HG02885 (cell line): Measurements from ENCODE around the gene GPBAR1.

Experiments
- ATAC-seq: cut with Tn5 transposase; IDR thresholded peaks from one replicate; pipeline ENCODE4 v1.9.1; 2021; ENCODE audit warnings: mild to moderate bottlenecking; ENCODE audit not compliant: unreplicated experiment, poor library complexity

The GPBAR1 gene

GRCh38 chr2:218282173-218282991, 21.6 kb downstream of the GPBAR1 start:
- no peak for ATAC-seq

- peak; percentile 77 for ATAC-seq
These were observed 23.4 kb downstream of the GPBAR1 start for GRCh38 chr2:218284106-218284811.

DNA sequence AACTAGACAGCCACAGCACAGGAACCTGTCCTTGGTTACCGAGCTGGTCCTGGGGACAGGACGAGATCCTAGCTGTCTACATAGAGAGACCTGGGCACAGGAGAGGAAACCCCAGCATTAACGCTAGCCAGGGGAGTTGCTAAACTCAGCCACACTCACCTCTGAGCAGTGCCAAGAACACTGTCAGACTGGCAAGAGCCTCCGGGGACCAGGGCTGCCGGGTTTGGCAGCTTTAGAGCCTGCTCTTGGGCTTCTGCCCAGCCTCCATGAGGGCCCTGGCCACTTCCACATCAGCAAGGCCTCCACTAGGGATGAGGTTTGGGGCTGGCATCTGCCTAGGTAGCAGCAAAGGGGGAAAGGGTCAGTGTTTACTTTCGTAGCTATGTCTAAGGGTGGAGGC, 24.8 kb downstream of the GPBAR1 start:
- no peak for ATAC-seq

DNA sequence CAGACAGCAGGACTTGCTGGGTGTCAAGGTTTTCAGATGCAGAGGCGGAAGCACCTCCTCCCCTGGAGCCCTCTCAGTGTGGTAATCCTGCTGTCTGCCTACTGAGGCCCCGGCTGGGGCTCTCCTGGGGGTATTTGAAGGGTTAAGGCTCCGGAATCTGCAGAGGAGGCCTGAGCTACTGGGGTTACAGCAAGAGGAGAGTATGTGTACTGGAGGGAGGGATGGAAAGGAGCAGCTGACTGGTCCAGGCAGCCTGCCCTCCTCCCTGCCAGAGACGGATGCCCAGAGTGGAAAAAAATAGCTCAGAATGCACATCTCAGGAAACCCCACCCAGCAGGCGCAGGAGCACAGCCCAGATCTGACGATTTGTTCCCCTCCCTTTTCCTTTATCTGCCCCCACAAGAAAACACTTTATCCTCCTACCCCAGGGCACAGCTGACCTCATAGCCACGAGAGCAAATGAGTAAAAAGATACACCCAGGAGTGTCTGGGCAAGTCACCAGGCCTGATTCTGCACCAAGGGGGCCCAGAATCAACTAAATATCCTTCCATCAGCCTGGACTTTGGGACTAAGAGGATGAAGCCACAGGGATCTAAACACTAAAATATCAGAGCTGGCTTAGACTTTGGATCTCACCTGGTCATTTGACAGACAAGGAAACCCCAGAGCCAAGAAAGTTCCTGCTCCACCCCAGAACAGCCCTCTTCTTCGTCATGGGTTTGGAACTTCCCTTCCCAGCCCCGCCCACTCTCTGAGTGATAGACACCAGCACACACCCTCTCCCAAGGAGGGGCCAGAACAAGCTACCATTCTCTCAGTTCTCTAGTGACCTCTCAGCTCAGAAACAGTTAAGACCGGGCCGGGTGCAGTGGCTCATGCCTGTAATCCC, 26.0 kb downstream of the GPBAR1 start:
- peak; percentile 63 for ATAC-seq

DNA sequence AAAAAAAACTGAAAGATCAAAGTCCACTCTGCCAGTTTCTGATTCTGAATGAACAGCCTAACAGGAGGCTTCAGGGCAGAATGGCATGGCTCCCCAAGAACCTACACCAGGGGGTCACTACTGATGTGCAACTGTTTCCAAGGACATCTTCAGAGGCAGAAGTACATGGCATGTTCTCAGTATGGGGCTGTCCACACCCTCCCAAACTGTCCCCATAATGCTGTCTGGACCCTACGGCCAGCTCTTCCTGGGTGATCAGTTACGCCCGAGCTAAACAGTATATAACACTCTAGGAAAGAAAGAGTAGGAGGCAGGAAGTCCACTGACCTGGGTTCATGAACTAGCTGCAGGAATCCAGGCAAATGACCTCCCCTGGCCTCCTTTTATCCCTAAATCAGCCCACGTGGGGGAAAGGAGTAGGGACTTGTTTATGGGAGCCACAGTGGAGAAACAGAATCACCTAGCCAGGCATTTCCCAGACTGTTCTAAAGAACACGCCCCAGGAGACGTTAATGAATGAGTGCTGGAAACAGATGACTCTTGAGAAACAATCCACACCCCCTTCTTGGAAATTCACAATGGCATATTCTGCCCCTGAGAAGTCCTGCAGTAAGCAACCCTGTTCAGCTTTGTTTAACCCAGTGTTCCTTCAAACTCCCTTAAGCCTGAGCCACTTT, 29.0 kb downstream of the GPBAR1 start:
- ATAC-seq = no peak

- peak; percentile 53 for ATAC-seq
These were observed 29.8 kb downstream of the GPBAR1 start for GRCh38 chr2:218290316-218291261.

DNA sequence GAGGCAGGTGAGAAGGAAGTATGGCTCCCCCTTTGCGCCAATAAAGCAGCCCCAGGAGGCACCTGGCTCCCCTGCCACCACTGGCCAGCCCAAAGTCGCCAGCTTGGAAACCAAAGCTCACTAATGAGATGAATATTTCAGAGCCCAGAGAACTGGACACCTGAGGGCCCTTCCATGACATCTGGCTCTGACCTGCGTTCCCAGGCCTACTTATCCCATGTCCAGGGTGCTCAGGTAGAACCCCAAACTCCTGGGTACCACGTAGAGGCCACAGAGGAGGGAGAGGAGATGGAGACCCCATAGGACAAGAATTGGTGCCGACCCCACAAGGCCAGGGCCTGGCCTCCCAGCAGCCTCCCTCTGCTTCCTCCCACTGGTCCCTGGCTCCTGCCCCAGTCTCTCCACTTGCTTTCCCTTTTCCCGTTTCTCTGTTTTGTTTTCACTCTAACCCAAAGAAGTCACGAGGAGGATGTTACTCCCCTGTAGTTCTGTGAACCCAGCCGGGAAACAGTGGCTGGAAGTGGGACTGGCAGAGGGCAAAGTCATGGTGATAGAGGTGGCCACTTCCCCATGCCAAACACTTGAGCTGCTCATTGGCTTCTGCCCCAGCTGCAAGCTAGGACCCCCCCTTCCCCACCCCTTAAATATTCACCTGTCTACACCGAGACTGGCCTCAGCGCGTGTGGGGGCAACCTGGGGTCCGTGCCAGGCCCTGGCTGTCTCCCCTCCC, 30.7 kb downstream of the GPBAR1 start:
- no peak for ATAC-seq

- peak; percentile 83 for ATAC-seq
These were observed 31.5 kb downstream of the GPBAR1 start, which contains the start of gene TMBIM1 for GRCh38 chr2:218292048-218293014. TSS of gene TMBIM1 (minus strand) at chr2:218292503. CDS start at chr2:218282141, 10,362 bp downstream.

- ATAC-seq = no peak
These were observed 33.1 kb downstream of the GPBAR1 start for GRCh38 chr2:218293715-218294429.

DNA sequence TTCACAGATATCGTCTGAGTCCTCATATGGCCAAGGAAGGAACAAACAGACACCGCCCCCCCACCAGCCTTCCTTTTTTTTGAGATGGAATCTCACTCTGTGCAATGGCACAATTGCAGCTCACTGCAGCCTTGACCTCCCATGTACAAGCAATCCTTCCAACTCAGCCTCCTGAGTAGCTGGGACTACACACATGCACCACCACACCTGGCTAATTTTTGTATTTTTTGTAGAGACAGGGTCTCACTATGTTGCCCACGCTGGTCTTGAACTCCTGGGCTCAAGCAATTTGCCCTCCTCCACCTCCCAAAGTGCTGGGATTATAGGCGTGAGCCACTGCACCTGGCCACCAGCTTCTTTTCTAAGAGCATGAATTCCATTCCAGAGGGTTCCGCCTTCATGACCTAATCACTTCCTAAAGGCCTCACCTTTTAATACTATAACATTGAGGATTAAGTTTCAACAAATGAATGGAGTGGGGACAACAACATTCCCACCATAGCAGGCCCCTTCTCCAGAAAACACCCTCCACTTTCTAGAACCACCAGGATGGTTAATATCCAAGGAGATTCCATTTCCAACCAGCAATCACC, 33.7 kb downstream of the GPBAR1 start:
- ATAC-seq = no peak

- no peak for ATAC-seq
These were observed 34.2 kb downstream of the GPBAR1 start for GRCh38 chr2:218295029-218295428.

DNA sequence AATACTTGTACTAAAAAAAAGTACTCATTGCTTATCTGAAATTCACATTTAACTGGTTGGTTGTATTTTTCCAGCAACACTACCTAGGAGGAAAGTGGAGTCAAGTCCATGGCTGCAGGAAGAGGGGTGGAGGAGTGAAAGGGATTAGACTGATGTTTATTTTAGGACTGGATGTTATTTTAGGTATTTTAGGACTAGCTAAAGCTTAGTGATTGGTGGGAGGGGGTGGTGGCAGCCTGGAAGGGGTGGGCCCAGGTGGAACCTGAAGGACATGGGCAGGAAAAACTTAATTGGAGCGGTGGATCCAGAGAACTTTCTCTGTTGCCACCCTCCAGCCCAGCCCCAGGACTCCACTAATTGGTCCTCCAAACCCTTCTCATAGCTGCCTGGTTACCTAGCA, 35.4 kb downstream of the GPBAR1 start:
- ATAC-seq = no peak

GRCh38 chr2:218296847-218297246, 36.0 kb downstream of the GPBAR1 start:
- ATAC-seq = no peak

GRCh38 chr2:218298314-218298875, 37.6 kb downstream of the GPBAR1 start:
- ATAC-seq = no peak

- no peak for ATAC-seq
These were observed 39.3 kb downstream of the GPBAR1 start for GRCh38 chr2:218300141-218300540.
